Thyroid gland (tissue), 4 donors: ENCODE data around the gene FICD.

Experiments
- CTCF ChIP-seq, 6 experiments: fragments of 200-600 bp in 3 of 6; fragments of 450-650 bp in 3 of 6; sonication (generic) in 3 of 6; IDR thresholded peaks; one replicate each; pipeline ENCODE4 v1.5.1; 2016 to 2019; ENCODE audit warnings: antibody characterized with exemption in 6 of 6, mild to moderate bottlenecking in 2 of 6, inconsistent platforms in 1 of 6, moderate library complexity in 1 of 6
- POLR2A ChIP-seq, 2 donors: fragments of 450-650 bp; IDR thresholded peaks; one replicate each; pipeline ENCODE4 v1.6.1; 2017; ENCODE audit warnings: antibody characterized with exemption in 2 of 2, mild to moderate bottlenecking in 2 of 2, moderate library complexity in 1 of 2

DNA sequence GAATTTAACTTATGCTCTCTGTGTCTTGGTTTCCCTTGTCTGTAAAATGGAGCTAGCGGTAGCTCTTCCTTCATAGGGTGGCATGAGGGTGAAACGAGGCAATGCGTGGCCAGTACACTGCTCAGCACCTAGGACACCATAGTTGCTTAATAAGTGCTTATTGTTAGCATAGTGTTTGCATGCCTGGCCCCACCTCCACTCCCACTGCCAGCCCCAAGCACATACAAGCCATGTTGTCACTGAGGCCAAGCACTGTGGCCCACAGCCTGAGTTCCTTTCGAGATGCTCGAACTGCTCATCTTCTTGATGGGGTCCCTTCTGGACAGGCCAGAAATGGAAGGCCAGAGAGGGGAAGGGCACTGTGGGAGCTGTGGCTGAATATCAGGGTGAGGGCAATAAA lies 839 bp downstream of the FICD start:
- no peak for TF ChIP-seq CTCF (IDR thresholded peaks at IDR 0.05)
- no peak for TF ChIP-seq POLR2A (IDR thresholded peaks at IDR 0.05)
